NCI-H345 treated with DMSO at 0.1 percent for 48 hours (cell line): ENCODE results near the gene FGGY.
"Not testable (repeated sequence)": the region's sequence is repeated elsewhere in the genome, so short reads cannot be mapped to it uniquely, and the experiment has no call there.

Experiments
- DNase-seq: peaks from one replicate; lab custom pipeline; 2025; ENCODE audit not compliant: unreplicated experiment; lab: John Stamatoyannopoulos, UW

The FGGY gene

DNA sequence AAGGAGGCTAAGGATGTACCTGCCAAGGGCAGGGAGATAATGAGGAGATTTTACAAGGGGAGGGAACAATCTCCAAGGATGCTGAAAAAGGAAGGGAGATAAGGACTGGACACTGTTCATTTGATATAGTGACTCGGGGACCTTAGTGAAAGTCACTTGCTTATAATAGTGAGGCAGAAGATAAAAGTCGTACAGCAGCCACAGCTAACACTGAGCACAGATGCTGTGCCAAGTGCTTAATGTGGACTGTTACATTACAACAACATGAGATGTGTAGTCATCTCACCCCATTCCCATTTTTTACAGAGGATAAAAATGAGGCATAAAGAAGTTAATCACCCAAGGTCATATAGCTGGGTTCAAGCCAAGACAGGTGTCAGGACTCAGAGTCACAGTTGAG is 181.9 kb downstream of the FGGY start:
- no peak for DNase-seq

DNA sequence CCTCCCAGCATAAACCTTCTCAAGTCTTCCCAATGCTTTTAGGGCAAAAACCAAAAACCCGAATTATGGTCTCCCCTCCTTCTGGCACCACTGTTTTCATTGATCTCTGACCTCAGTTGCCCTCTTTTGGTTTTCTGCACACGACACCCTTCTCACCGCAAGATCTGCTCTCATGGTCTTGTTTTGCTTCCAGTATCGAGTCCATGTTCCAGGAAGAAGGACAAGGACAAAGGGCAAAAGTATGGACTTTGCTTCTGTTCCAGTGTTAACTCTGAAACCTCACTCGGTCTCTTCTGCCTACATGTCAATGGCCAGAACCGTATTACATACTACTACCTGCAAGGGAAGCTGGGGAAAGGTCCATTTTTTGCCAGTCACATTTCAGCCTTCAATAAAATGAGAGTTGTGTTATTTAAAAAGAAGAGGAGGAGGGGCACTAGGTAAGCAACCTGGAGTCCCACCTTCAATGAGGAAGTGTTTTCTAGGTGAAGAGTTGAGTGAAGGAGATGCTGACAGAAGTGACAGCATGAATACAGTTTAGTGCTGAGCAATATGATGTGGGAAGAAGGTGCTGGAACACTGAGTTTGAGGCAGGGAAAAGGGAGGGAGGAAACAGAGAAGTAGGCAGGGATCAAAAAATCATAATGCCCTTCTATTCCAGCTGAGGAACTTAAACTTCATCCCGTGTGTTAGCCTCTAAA is 183.4 kb downstream of the FGGY start:
- DNase-seq = no peak

DNA sequence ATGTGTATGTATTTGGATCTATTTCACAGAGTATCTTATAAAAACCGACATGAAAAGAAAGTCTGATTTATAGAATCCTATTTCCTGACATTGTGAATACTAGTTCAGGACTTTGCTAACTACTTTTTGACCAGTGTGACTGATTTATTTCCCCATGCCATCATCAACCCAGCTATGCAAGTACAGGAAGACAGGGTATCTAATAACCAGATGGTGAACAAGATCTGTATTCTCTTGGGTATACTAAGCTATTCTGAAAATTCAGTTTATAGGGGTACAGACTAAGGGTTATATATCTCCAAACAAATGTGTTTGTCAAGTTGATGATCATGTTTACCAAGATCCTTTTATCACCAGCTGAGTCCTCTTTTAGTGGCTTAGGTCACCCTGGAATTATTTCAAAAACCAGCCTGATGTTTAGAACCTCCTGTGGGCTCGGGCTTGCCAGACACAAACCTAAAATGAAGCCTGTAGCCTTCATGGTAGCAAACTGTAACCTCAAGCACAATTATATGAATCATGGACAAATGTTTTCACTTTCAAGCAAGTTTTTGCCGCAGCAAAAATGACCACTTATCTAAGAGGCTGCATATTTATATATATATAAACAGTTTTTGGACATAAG is 185.1 kb downstream of the FGGY start:
- no peak for DNase-seq

DNA sequence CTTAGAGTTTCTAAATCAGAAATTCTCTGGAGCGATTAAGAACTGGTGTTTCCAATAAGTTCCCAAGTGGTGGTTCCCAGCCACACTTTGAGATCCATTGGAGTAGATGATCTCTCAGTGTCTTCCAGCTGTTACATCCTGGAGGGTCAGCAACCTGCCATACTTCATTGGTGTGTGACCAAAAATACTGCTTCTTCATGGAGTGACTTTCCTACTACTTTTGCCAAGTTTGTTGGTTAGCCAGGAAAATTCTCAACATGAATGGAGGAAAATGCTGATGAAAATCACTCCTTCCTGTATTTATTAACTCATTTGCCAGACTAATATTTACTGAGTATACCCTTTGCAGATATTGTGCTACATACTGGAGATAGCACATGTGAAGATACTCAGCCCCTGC is 186.1 kb downstream of the FGGY start:
- DNase-seq = no peak

DNA sequence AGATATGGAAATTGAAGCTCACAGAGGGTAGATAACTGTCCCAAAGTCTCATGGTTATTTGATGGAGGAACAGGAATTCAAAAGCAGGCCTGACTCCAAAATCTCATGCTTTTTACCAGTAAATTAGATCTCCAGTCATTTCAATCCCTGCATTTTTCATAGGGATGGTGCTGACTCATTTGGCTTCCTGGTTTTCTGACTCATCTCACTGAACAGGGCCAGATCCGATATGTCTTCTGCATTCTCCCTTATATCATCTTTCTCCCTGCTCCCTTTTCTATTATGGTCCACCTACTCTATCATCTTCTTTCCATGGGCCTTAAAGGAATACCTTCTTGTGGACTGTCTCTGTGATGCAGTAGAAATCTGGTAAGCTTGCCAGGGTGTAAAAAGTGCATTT is 187.2 kb downstream of the FGGY start:
- DNase-seq = no peak

DNA sequence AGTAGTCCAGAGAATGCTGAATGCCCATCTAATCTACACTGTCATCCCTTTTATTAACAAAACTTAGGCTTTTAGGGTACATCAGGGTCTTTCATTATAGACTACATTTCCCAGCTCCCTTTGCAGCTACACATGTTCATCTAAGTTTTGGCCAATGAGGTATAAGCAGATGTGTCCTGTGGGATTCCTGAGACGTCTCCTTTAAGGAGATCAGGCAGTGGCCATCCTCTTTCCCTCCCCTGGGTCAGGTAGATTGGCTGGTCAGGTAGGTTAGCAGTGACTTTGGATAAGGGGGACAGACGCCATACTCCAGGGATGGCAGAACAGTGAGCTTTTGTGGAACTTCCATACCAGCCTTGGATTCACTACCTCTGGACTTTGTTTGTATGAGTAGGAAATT is 188.3 kb downstream of the FGGY start:
- no peak for DNase-seq

DNA sequence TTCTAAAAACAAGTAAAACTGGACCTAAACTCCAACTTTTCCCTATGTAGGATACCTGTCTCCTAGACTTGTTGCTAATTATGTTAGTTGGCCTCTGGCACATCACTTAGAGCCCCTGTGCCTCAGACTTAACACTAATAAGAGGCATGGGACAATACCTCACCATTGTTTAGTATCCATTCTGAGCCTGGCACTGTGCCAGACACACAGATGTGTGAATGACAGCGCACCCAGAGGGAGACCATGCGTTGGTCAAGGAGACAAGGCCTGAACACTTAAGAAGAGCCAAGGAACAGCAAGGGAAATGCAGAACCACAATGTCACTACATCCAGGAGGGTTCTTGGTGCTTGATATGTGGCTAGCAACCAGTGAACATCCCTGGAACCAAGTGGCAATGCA is 189.1 kb downstream of the FGGY start:
- DNase-seq = no peak

DNA sequence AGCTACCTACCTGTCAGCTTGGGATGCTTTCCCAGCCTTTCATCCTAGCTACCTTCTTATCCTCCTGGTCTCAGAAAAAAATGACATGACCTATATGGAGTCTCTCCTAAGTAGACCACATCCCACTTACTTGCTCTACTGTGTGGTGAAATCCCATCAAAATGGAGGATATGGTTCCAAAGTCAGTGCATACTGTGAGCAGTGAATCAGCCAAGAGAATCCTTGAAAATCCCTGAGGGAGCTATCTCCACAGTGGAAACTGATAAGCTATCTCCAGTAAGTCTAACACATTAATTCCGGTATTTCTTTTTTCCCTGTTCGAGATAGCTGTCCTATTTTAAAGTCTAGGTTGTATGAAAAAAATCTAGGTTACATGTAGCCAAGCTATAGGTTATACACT is 189.7 kb downstream of the FGGY start:
- DNase-seq = no peak

DNA sequence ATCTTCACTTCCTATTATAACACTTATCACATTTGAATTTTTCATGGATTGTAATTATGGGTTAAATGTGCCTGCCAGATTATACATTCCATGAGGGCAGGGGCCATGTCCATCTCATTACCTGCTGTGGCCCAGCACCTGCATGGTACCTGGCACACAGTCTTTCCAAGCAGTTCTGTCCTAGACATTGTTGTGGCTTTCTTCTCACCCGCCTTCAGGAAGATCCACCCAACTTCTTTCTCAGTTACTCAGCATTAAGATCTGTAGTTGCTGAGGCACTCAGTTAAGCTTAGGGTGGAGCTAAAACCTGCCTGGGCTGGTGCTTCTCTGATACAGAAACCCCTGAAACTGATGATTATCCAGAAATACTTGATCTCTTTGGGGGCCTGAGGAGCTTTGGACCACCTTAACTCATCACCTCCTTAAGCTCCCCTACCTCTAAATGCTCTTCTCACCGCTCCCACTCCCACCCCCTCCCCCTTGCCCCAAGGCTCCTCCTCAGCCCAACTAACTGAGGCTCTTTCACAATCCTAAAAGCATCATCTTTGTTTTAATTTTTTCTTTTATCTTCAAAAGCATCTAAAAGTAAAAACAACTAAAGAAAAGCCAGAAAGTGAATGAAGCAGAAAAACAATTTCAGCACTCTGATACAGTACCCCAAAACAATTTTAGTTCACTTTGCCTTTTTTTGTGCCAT is 190.6 kb downstream of the FGGY start:
- no peak for DNase-seq

DNA sequence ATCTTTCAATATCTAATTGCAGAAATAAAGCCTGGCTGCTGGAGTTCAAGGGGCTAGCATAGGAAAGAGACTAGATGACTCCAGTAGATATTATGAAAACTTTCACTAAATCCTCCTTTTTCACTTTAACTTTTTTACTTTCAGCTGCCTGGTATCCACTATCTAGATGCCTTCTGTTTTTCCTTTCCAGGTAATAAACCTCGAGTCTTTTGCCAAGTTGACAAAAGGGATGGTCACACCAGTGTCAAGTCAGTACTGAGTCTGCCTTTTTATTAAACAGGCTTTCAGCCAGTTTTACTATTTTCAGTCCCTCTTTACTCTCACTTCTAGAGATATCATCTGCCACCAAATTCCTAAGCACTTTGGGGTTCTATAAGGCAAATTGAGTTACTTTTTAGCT is 195.6 kb downstream of the FGGY start:
- DNase-seq = no peak

DNA sequence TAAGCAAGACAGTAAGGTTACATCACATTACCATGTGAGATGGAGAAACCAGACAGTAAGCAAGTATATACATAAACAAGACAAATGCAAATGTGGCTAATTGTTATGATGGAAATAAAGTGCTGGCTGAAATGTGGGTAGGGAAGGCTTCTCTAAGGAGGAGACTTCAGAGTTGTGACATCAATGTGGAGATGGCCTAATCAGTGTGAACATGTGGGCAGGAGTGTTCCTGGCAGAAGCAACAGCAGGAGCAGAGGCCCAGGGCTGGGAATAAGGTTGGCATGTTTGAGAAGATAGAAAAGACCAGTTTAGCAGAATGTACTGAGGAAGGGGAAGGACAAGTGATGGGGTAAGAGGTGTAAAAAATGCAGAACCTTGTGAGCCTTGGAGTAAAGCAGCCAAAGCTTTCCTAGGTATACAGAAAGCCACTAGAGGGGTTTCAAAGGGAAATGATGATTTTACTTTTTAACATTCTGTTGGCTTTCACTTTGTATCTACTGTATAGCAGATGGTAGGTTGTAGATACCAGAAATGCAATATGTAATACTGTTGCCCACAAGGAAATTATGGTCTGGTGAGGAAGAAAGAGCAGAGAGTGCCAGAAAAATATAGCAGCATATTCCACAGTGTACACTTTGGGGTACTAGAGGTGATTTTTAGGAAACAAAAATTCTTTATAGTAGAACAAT is 197.4 kb downstream of the FGGY start:
- DNase-seq = no peak

DNA sequence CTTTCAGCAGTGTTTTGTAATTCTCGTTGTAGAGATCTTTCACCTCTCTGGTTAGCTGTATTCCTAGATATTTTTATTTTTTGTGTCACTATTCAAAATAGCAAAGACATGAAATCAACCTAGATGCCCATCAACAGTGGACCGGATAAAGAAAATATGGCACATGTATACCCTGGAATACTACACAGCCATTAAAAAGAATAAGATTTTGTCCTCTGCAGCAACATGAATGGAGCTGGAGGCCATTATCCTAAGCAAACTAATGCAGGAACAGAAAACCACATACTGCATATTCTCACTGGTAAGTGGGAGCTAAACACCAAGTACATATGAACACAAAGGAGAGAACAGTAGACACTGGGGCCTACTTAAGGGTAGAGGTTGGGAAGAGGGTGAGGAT is 199.3 kb downstream of the FGGY start:
- DNase-seq = not testable (repeated sequence)

DNA sequence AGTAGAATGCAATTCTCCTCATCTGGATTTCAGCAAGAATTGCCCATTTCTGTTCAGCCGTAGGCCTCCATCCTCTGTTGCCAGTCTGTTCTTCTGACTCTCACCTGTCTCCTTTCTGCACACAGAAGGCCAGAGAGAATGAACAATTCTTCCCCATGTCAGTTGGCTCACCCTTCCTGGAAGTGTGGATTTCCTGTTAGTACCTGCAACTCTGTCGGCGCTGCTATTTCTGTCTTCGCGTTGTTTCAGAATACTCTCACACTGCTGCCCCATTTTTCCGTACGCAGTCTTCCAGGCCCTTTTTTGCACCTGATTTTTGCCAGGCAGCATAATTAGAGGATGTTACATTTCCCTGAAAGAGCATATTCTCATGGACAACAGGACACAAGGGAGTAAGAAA is 200.7 kb downstream of the FGGY start:
- no peak for DNase-seq

DNA sequence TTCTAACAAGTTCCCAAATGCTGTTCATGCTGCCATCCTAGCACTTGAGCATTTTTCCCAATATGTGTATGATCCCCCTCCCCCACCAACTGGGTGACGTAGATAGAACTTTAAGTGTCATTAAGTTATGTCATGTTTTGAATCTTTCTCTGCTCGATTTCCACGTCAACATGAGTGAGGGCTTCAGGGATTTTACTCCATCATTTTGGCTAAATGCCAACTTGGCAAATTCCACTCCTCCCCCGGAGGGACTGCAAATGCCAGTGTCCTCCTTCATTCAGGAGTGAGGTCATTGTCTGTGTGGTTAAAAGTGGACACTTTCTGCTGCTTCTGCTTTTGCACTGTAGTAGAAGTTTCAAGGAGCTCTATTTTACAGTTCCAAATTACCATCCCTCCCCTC is 201.7 kb downstream of the FGGY start:
- peak; percentile 10 for DNase-seq

DNA sequence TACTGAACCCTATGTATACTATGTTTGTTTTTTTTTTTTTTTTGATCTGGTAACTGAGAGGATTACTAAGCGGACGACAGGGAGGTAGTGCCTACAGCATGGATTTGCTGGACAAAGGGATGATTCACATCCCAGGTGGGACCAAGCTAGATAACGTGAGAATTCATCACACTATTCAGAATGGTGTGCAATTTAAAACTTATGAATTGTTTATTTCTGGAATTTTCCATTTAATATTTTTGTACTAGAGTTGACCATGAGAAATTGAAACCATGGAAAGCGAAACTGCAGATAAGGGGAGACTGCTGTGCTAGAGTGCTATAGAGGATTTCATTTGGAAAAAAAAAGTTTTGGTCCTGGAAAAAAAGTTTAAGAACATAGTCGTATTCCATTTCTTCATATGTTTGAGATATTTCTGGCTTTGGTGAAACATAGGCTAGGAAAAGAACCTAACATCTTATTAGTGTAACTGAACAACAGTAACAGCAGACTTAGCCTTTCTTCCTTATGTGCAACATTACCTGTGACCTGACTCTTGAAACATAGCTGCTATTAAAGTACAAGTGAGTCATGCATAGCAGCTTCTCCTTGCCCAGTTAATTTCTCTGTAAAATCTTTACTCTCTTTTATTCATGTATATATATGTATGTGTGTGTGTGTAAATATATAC is 202.5 kb downstream of the FGGY start:
- DNase-seq = no peak

DNA sequence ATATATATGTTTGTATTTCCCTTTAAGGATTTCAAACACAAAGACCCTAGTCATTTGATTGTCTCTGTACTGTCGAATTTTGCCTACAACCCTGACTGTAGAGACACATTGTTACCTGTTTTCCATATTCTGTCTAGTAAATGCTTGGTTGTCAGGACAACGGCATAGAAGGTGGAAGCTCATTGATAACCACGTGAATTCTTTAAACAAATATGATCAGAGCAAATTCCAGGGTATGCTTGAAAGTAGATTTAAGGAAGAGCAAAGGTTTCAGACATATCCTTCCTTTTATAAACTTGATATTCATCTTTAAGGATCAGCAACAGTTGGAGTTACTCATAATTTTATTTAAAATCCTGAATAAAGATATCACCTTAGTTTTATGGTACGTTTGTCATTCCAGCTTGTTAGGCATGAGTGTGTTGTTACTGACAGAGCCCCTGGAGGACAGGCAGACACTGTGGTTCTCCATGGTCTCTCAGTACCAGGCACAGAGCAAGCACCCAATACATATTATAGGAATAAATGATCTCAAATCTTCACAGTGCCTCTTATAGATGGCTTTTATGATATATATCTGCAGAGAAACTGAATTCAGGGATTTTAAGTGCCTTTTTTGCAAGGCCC is 203.2 kb downstream of the FGGY start:
- DNase-seq = no peak

DNA sequence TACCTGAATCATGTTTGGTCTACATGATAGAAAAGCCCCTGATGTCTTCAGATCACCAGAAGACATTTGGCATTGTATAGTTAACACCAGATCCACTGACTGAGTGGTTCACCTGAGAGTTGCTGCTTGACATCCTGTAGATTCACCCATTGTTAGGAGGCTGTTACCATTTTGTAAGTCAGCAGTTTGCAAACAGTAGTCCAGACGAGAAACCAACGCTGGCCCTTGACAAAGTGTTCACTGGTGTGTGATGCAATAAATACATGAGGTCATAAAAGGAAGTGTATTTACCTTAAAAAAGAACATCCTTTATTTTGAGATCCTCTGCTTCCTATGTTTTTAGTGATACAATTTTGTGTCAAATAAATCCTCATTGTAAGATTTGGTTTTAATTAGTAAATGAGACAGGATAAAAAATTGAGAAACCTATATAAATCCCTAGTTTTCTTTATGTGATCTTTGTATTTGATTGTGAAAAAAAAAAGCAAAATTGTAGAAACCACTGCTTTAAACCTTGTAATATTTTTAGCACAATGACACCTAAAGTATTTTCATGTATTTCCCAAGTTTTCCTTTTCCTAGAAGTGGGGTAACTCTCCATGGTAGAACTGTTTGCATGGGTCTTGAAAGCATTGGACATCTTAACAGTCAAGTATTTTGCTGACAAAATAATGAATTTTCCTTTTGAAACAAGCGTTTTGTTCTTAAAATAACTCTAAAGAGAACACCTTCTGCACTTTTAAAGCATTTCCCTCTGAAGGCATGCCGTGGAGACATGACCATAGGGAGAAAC is 204.3 kb downstream of the FGGY start:
- no peak for DNase-seq

DNA sequence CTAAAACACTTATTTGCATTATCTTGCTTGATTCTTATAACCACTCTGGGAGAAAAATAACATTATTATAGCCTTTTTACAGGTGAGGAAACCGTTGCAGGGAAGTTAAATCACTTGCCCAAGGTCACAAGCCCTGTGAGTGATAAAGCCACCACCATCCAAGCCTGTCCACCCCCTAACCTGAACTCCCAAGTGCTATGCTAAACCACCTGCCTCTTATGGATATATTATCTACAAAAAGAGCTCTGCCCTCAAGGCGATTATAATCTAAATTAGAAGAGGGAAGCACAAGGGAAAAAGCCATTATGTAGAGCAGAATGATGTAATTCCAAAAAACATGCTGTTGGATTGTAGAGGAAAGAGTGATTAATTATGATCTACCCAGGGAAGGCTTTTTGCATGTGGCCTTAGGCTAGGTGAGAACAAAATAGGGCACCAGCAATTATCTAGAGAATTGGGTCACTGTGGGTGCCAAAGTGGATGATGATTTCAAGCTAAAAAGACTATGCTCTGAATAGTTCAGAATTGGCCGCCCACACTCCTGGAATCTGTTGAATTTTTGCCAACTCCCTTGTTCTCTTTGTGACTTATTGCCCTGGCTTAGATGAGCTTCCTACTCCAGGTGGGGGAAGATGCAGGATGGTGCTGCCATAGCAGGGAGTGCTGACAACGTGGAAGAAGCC is 205.3 kb downstream of the FGGY start:
- no peak for DNase-seq

DNA sequence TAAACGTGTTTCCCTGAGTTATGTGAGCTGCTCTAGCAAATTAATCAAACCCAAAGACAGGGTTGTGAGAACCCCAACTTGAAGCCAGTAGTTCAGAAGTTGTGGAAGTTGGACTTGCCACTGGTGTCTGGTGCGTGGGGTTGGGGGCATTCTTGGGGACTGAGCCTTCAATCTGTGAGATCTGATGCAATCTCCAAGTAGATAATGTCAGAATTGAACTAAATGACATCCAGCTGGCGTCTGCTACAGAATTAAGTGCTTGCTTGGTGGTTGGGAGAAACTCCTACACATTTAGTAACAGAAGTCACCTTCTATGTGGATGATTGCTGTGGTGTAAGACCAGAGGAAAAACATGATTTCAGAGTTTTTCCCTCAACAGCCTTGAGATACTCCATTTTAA is 207.4 kb downstream of the FGGY start:
- no peak for DNase-seq
